Measurements from ENCODE around the gene IFIT1.

GRCh38 chr10:89389254-89389653 is 3.2 kb upstream of the IFIT1 start:
- peak; percentile 70 for TF ChIP-seq CTCF (conservative IDR thresholded peaks at IDR 0.05; ENCODE audit: low read length)
- no peak for TF ChIP-seq EZH2phosphoT487 (IDR thresholded peaks at IDR 0.05; ENCODE audit: borderline replicate concordance)
